Measurements from ENCODE around the gene TAGLN.
"Not testable (repeated sequence)": the region's sequence is repeated elsewhere in the genome, so short reads cannot be mapped to it uniquely, and the experiment has no call there.

Gene TAGLN

DNA sequence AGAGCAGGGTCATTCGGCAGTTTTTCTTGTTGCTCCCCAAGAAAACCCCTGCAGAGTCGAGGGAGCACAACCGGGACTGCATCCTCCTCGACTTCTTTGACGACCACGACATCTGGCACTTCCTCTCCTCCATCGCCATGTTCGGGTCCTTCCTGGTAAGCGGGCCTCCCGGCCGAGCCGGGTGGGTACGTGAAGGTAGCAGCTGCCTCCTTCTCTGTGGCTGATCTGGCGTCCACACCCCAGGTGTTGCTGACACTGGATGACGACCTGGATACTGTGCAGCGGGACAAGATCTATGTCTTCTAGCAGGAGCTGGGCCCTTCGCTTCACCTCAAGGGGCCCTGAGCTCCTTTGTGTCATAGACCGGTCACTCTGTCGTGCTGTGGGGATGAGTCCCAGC is 3.4 kb upstream of the TAGLN start:
- no peak for DNase-seq (ENCODE audit: low read depth)

DNA sequence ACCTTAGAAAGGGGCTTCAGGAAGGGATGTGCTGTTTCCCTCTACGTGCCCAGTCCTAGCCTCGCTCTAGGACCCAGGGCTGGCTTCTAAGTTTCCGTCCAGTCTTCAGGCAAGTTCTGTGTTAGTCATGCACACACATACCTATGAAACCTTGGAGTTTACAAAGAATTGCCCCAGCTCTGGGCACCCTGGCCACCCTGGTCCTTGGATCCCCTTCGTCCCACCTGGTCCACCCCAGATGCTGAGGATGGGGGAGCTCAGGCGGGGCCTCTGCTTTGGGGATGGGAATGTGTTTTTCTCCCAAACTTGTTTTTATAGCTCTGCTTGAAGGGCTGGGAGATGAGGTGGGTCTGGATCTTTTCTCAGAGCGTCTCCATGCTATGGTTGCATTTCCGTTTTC is 2.2 kb upstream of the TAGLN start:
- no peak for DNase-seq (ENCODE audit: low read depth)

GRCh38 chr11:117197516-117198456 is 1.4 kb upstream of the TAGLN start:
- DNase-seq (ENCODE audit: low read depth), result no peak

DNA sequence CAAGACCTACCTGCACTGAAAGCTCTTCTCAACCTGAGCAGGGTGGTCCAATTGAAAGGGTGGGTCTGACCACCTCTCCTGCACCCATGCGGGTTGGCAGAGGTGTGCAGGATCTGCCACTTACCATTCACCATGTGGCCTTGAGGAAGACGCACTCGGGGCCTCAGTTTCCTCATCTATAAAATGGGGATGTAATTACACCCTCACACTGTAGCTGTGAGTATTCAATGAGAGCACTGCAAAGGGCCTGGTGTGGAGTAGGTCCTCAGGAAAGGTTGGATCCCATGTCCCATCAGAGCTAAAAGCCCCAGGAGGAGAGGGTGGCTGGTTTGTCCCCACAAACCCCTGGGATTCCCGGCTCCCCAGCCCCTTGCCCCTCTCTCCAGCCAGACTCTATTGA is 557 bp upstream of the TAGLN start:
- DNase-seq (ENCODE audit: low read depth), result no peak

DNA sequence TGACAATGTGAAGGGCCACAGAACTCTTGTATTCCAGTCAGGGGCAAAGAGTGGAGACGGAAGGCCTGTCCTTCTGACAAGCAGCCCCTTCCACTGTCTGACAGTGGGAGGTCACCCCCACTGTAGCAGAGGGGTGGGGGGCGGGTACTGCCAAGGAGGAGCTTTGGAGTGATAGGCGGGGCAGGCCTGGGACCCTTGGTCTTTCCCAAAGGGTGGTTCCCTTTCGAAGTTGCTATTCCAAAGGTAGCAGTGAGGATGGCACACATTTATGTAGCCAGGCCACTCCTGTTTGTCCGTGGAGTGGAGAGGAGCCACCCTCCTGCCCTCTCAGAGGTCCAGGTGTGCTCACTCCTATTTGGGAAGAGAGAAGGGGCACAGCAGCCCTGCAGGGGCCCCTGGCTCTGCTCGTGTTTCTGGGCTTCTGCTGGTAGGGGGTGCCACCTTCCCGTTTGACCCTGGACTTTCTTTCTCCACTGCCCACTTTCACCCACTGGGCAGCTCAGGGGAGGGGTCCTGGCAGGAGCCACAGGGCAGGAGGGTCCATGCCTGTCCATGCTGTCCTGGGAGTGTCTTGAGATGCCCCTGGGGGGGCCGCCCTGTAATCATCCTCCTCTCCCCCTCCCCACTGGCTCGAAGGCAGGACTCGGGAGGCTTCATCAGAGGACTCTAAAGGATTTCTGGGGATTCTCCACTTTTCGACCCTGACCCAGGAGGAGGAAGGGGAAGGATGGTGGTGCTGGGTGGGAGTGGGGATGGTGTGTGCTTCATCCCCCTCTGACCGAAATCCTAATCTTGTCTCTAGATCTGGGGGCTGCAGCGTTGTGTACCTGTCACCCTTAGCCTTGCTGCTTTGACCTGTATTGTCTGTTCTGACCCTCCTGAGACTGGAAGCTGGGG is 994 bp downstream of the TAGLN start:
- no peak for DNase-seq (ENCODE audit: low read depth)

DNA sequence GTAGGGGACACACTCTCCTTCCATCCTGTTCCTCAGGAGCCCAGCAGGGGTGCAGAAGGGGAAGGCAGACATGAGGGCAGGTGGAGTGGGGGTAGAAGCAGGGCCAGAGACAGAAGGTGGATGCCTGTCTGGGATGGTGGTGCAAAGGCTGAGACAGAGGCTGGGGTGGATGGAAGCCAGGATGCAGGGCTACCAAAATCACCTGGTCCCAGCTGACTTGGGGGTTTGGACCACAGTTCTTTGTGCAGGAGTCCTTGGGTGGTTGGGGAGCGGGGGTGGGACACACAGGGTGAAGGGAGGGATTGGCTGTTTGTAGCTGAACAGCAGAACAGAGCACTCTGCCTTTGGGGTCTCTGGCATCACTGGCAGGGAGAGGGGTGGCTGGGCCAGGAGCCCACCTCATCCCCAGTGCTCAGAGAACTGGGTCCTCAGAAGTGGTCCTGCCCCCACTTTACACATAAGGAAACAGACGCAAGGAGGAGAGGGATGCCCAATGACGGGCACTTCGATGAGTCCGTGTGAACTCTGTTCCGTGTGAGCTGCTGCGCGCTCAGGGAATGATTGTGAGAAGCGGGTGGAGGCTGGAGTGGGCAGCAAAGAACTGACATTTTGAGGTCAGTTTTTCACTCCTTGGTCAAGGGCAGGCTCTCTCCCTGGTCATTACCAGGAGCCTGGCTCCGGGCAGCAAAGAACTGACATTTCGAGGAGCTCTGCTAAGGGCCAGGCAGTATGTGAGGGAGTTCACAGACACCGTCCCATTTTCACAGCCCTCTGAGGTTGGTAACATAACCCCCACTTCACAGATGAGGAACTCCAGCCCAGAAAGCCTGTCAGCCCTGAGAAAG is 1.9 kb downstream of the TAGLN start:
- DNase-seq (ENCODE audit: low read depth), result no peak

GRCh38 chr11:117201658-117202305 is 2.6 kb downstream of the TAGLN start:
- DNase-seq (ENCODE audit: low read depth), result no peak

DNA sequence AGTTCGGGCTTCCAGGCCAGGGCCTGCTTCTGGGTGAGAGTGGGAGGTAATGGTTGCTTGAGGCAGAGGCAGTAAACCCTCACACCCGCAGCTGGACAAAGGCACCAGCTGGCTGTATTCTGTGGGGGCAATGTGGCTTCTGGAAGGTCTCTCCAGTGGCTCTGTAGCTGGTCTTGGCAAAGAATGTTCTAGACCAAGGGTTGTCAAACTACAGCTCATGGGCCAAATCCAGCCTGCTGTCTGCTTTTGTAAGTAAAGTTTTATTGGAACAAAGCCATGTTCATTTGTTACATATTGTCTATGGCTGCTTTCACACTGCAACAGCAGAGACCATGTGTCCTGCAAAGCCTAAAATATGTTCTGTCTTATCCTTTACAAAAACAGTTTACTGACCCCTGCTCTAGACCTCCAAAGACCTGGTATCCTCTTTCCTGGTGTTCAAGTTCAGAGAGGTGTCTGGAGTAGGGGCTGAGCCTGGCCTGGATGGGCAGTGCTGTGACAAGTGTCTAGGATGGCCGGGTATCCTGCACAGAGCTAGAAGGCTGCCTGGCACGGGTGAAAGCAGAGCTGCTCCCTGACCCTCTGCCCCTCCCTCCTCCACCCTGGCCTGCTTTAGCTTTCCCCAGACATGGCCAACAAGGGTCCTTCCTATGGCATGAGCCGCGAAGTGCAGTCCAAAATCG is 3.4 kb downstream of the TAGLN start:
- DNase-seq (ENCODE audit: low read depth), result no peak

DNA sequence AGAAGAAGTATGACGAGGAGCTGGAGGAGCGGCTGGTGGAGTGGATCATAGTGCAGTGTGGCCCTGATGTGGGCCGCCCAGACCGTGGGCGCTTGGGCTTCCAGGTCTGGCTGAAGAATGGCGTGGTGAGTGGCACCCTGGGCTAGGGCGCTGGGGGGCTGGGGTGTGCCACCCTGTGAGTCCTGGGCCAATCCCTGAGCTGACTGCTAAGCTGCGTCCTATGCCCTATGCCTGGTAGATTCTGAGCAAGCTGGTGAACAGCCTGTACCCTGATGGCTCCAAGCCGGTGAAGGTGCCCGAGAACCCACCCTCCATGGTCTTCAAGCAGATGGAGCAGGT is 3.9 kb downstream of the TAGLN start:
- no peak for DNase-seq (ENCODE audit: low read depth)

DNA sequence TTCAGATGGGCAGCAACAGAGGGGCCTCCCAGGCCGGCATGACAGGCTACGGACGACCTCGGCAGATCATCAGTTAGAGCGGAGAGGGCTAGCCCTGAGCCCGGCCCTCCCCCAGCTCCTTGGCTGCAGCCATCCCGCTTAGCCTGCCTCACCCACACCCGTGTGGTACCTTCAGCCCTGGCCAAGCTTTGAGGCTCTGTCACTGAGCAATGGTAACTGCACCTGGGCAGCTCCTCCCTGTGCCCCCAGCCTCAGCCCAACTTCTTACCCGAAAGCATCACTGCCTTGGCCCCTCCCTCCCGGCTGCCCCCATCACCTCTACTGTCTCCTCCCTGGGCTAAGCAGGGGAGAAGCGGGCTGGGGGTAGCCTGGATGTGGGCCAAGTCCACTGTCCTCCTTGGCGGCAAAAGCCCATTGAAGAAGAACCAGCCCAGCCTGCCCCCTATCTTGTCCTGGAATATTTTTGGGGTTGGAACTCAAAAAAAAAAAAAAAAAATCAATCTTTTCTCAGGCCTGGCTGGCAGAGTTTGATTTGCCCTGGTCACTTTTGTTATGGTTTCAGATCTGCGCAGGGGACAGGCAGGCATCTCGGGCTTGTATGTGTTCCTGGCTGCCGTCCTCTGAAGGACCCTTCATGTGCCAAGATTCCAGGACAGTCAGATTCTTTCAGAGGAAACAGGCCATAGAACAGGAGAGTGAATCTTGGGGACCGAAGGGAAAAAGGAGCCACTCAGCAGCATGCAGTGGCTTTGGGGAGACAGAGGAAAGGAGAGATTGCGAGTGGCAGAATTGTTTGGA is 5.3 kb downstream of the TAGLN start:
- DNase-seq (ENCODE audit: low read depth), result no peak

DNA sequence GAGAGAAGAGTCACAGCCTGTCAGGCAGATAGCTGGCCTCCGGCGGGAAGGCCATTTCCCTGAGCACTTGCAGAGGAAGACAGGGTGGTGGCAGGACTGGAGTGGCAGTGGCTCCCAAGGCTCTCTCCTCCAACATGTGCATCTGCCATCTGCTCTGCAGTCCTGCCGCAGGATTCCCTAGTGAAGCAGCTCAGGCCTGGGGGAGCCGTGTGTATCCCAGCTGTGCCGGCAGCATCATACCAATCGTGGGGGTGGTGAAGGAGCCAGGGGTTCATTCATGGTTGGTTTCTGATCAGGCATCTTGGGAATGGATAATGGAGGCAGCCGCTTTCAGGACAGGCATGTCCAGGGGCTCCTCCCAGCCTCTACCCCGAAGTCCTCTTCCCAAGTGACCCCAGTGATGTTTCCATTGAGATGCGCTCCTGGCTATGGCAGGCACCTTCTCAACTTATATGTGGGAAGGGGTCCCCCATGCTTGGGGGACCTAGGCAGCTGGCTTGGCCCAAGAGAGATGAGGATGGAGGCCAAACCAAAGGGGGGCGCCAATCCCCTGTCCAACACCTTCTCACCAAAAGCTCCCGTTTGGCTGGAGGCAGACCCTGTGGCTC is 6.1 kb downstream of the TAGLN start:
- DNase-seq (ENCODE audit: low read depth), result no peak

- DNase-seq (ENCODE audit: low read depth), result not testable (repeated sequence)
These were observed 6.9 kb downstream of the TAGLN start for GRCh38 chr11:117206111-117206510.

DNA sequence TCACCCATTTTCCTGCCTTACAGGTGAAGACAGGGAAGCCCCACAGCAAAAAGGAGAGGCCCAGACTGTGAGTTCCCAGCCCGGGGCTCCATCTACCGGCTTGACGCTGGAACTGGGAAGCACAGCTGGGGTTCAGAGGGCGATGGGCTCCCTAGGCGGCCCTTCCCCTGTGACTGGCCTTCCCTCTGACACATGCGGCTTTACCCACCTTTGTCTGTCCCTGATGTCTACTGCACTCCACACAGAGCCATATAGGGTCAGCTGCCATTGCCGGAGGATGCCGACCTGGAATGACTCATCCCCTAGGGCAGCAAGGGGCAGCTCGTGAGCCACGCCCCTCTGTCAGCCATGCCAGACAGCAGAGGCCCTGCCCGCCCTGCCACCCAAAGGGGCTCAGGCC is 7.7 kb downstream of the TAGLN start:
- not testable (repeated sequence) for DNase-seq (ENCODE audit: low read depth)

- not testable (repeated sequence) for DNase-seq (ENCODE audit: low read depth)
These were observed 8.3 kb downstream of the TAGLN start for GRCh38 chr11:117207481-117207880.

GRCh38 chr11:117208710-117209109 is 9.5 kb downstream of the TAGLN start:
- not testable (repeated sequence) for DNase-seq (ENCODE audit: low read depth)

GRCh38 chr11:117209351-117210125 is 10.4 kb downstream of the TAGLN start:
- DNase-seq (ENCODE audit: low read depth), result not testable (repeated sequence)

- no peak for DNase-seq (ENCODE audit: low read depth)
These were observed 11.4 kb downstream of the TAGLN start for GRCh38 chr11:117210620-117211019.

GRCh38 chr11:117212697-117213355 is 13.7 kb downstream of the TAGLN start:
- DNase-seq (ENCODE audit: low read depth), result no peak

Measured in fibroblast of the conjunctiva (primary cell).